Measurements from ENCODE around the gene GABRQ. TPM values are rescaled to one million over a fixed set of nuclear protein-coding genes. Genes with fewer than 3 reads are reported as not detected.

Gene GABRQ
- total RNA-seq, 1 experiment from 2014 or later: 3.9 TPM

GRCh38 chrX:152632445-152633097 lies 5.1 kb upstream of the GABRQ start:
- Histone ChIP-seq H4K91ac (ENCODE audit: insufficient read length, low read depth, low read length) (no peak overlapping the region), H2AK5ac (ENCODE audit: insufficient read length, low read length) (no peak overlapping the region), H3K23me2 (ENCODE audit: insufficient read length, low read depth, low read length, poor library complexity, severe bottlenecking) (no peaks in the 10 kb centered on the region), H3K79me1 (ENCODE audit: insufficient read depth, low read depth, low read length, poor library complexity, severe bottlenecking) (no peaks in the 10 kb centered on the region), H3K18ac (ENCODE audit: insufficient read length, low read depth, low read length) (no peak overlapping the region), H2BK5ac (ENCODE audit: insufficient read length, low read length) (no peak overlapping the region), H4K5ac (ENCODE audit: insufficient read length, low read depth, low read length) (no peak overlapping the region), H3K4me1 (ENCODE audit: insufficient read depth, low read length) (no peaks in the 10 kb centered on the region), H3K56ac (ENCODE audit: insufficient read length, low read depth, low read length) (no peak overlapping the region), H2BK20ac (ENCODE audit: low read depth, low read length, poor library complexity, severe bottlenecking) (no peak overlapping the region), H3K23ac (ENCODE audit: insufficient read length, low read depth, low read length) (no peak overlapping the region), H3K4ac (ENCODE audit: low read depth, low read length) (no peak overlapping the region), H4K20me1 (ENCODE audit: control insufficient read depth, insufficient read depth, insufficient read length) (no peaks in the 10 kb centered on the region), H3K9ac (ENCODE audit: extremely low read depth, insufficient read length, low read length) (no peak overlapping the region), H2BK15ac (ENCODE audit: low read depth, low read length) (no peak overlapping the region), H3K9me3 (ENCODE audit: control insufficient read depth, low read depth, low read length) (peaks cover 39% of the 10 kb centered on the region), H3T11ph (ENCODE audit: low read length) (no peak overlapping the region), H3K79me2 (ENCODE audit: insufficient read depth, low read length) (no peaks in the 10 kb centered on the region), H2AFZ (ENCODE audit: low read length) (no peak overlapping the region), H2BK12ac (ENCODE audit: insufficient read length, low read depth, low read length) (no peak overlapping the region), H4K8ac (replicated peaks; ENCODE audit: insufficient read length, low read depth, low read length) (no peak overlapping the region), H3K4me2 (ENCODE audit: insufficient read depth, insufficient read length, low read length) (no peak overlapping the region), H3K27ac (ENCODE audit: insufficient read length, low read depth, low read length) (no peak overlapping the region), H3K27me3 (ENCODE audit: insufficient read depth, low read length) (no peaks in the 10 kb centered on the region), H3K14ac (ENCODE audit: insufficient read depth, low read length) (no peak overlapping the region), H2BK120ac (ENCODE audit: low read depth, low read length, poor library complexity, severe bottlenecking) (no peak overlapping the region)
- Mint-ChIP-seq H3K4me3 (no peak overlapping the region), H3K9me3 (peaks cover 61 to 66% of the 10 kb centered on the region in 2 experiments), H3K27ac (peak overlapping the region in 1 of 3 experiments; percentile 36; a peak in 1 of 7 replicates), H3K27me3 (ENCODE audit: low read depth) (peaks cover 16% of the 10 kb centered on the region), H3K4me1 (peaks cover 2 to 9% of the 10 kb centered on the region in 2 experiments; a peak in 3 of 4 replicates), H3K36me3 (ENCODE audit: insufficient read depth in 1 of 3, low read depth in 3 of 3) (peaks cover 0 to 3% (median 0%) of the 10 kb centered on the region in 3 experiments; a peak in 2 of 7 replicates)
- TF ChIP-seq CTCF (conservative IDR thresholded peaks at IDR 0.05): peak; percentile 83
- peak; percentile 43 for DNase-seq
- WGBS (ENCODE audit: extremely low coverage, insufficient read length, low lambda C conversion rate): no CpG with 5 or more reads among the region's 7 CpGs
